ENCODE measurements around the gene COL24A1. TPM values are rescaled to one million over a fixed set of nuclear protein-coding genes. Genes with fewer than 3 reads are reported as not detected.

COL24A1 gene
- total and polyA plus RNA-seq, 2 of the 13 experiments (the other 11 are each of a cell fraction or from before 2014, with no cell fraction given), result 0.04 to 0.13 TPM

- Histone ChIP-seq H3K9me3 (ENCODE audit: low read length) (no peaks in the 10 kb centered on the region), H3K27ac (ENCODE audit: extremely low read length, insufficient read depth, low read length) (no peak overlapping the region), H3K36me3 (replicated peaks in 1 of 2; ENCODE audit: control insufficient read depth in 1 of 2, insufficient read depth in 2 of 2, low read length in 2 of 2) (no peaks in the 10 kb centered on the region), H3K79me2 (ENCODE audit: insufficient read depth, low read length) (no peaks in the 10 kb centered on the region), H4K20me1 (ENCODE audit: insufficient read depth, low read length) (no peaks in the 10 kb centered on the region), H3K9ac (ENCODE audit: insufficient read depth, low read depth, low read length) (no peak overlapping the region), H3K27me3 (ENCODE audit: control insufficient read depth in 1 of 2, insufficient read depth in 2 of 2, low read length in 2 of 2) (peaks cover 0 to 1% of the 10 kb centered on the region in 2 experiments; a peak in 1 of 5 replicates), H3K4me1 (ENCODE audit: insufficient read depth, low read length) (no peaks in the 10 kb centered on the region), H2AFZ (ENCODE audit: low read length) (no peak overlapping the region), H3K4me3 (replicated peaks in 1 of 3; ENCODE audit: insufficient read depth in 1 of 3, low read depth in 2 of 3, low read length in 3 of 3) (no peak overlapping the region), H3K4me2 (ENCODE audit: low read depth, low read length) (no peak overlapping the region)
- ATAC-seq (no peak; the same call in 2 of the 3 replicates), DNase-seq (ENCODE audit: low spot score) (no peak), FAIRE-seq (no peak)
- TF ChIP-seq CTCF (CRISPR knock-in tag; IDR thresholded peaks at IDR 0.05) (0 out of 2 replicates have a peak, but pooled peaks have one; percentile 8), ZSCAN20 (CRISPR knock-in tag; IDR thresholded peaks at IDR 0.05; ENCODE audit: borderline replicate concordance) (no peak)
- ChIA-PET CTCF (ENCODE audit: low intra/inter-chr PET ratio, low total read pairs) (no interaction called here), POLR2A (no interaction called here)
- BruUV-seq (replicated peaks), result no TSS peak
- WGBS (ENCODE audit: low lambda C conversion rate), result 3% methylated on average over 3 of the region's 3 CpGs
- in situ Hi-C loops (cut with HindIII; ENCODE audit: extremely low pct_ligation_motif_present, low pct_unique_long_range_greater_than_20kb) (no loop called here), intact Hi-C loops (cut with micrococcal nuclease; ENCODE audit: unreplicated experiment) (no loop called here)
These were observed 244.8 kb downstream of the COL24A1 start for GRCh38 chr1:85911742-85912141.

DNA sequence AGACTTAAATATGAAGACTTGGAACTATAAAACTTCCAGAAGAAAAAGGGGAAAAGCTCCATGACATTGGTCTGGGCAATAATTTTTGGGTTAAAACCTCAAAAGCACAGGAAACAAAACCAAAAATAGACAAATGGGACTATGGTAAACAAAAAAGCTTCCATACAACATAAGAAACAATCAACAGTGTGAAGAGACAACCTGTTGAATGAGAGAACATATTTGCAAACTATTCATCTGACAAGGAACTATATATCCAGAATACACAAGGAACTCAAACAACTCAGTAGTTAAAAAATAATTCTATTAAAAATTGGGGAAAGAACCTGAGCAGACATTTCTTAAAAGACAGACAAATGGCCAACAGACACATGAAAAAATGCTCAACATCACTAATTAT is 255.7 kb downstream of the COL24A1 start:
- DNase-seq (ENCODE audit: low spot score) (no peak), FAIRE-seq (no peak), ATAC-seq (no peak)
- Histone ChIP-seq H3K27ac (ENCODE audit: extremely low read length, insufficient read depth, low read length) (no peak overlapping the region), H3K36me3 (replicated peaks in 1 of 2; ENCODE audit: control insufficient read depth in 1 of 2, insufficient read depth in 2 of 2, low read length in 2 of 2) (no peaks in the 10 kb centered on the region), H3K79me2 (ENCODE audit: insufficient read depth, low read length) (no peaks in the 10 kb centered on the region), H3K4me3 (replicated peaks in 1 of 3; ENCODE audit: insufficient read depth in 1 of 3, low read depth in 2 of 3, low read length in 3 of 3) (no peak overlapping the region), H4K20me1 (ENCODE audit: insufficient read depth, low read length) (no peaks in the 10 kb centered on the region), H3K9ac (ENCODE audit: insufficient read depth, low read depth, low read length) (no peak overlapping the region), H3K27me3 (ENCODE audit: control insufficient read depth in 1 of 2, insufficient read depth in 2 of 2, low read length in 2 of 2) (no peaks in the 10 kb centered on the region), H3K4me1 (ENCODE audit: insufficient read depth, low read length) (no peaks in the 10 kb centered on the region), H3K9me3 (ENCODE audit: low read length) (no peaks in the 10 kb centered on the region), H3K4me2 (ENCODE audit: low read depth, low read length) (no peak overlapping the region), H2AFZ (ENCODE audit: low read length) (no peak overlapping the region)
- POLR2A ChIA-PET, result no interaction called here
- CTCF ChIA-PET (ENCODE audit: low intra/inter-chr PET ratio, low total read pairs), result no interaction called here
- in situ Hi-C loops (cut with HindIII; ENCODE audit: extremely low pct_ligation_motif_present, low pct_unique_long_range_greater_than_20kb), result no loop called here
- BruUV-seq (replicated peaks), result no TSS peak
- intact Hi-C loops (cut with micrococcal nuclease; ENCODE audit: unreplicated experiment), result no loop called here
- TF ChIP-seq ZNF589 (CRISPR knock-in tag; conservative IDR thresholded peaks at IDR 0.05) (no peak), SSRP1 (CRISPR knock-in tag; IDR thresholded peaks at IDR 0.05) (no peak), KDM2A (CRISPR knock-in tag; IDR thresholded peaks at IDR 0.05; ENCODE audit: borderline replicate concordance, low read depth) (no peak), ETV6 (CRISPR knock-in tag; conservative IDR thresholded peaks at IDR 0.05) (no peak), SMAD9 (CRISPR knock-in tag; IDR thresholded peaks at IDR 0.05) (no peak), ADNP (CRISPR knock-in tag; IDR thresholded peaks at IDR 0.05) (no peak), MAZ (IDR thresholded peaks at IDR 0.05; ENCODE audit: borderline replicate concordance, low read depth, low read length) (no peak), MAZ (CRISPR knock-in tag; IDR thresholded peaks at IDR 0.05; ENCODE audit: low read depth) (no peak), EZH2 (conservative IDR thresholded peaks at IDR 0.05; ENCODE audit: low read depth, low read length) (no peak), TBP (CRISPR knock-in tag; IDR thresholded peaks at IDR 0.05) (no peak), ZNF747 (CRISPR knock-in tag; IDR thresholded peaks at IDR 0.05; ENCODE audit: borderline replicate concordance) (no peak), KLF9 (CRISPR knock-in tag; IDR thresholded peaks at IDR 0.05; ENCODE audit: low read depth) (no peak)
- TF ChIP-seq, protein P1, sequence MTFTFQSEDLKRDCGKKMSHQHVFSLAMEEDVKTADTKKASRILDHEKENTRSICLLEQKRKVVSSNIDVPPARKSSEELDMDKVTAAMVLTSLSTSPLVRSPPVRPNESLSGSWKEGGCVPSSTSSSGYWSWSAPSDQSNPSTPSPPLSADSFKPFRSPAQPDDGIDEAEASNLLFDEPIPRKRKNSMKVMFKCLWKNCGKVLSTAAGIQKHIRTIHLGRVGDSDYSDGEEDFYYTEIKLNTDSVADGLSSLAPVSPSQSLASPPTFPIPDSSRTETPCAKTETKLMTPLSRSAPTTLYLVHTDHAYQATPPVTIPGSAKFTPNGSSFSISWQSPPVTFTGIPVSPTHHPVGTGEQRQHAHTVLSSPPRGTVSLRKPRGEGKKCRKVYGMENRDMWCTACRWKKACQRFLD (CRISPR knock-in tag; IDR thresholded peaks at IDR 0.05; ENCODE audit: borderline replicate concordance), result no peak
- TF ChIP-seq, protein P2, sequence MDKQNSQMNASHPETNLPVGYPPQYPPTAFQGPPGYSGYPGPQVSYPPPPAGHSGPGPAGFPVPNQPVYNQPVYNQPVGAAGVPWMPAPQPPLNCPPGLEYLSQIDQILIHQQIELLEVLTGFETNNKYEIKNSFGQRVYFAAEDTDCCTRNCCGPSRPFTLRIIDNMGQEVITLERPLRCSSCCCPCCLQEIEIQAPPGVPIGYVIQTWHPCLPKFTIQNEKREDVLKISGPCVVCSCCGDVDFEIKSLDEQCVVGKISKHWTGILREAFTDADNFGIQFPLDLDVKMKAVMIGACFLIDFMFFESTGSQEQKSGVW (CRISPR knock-in tag; IDR thresholded peaks at IDR 0.05; ENCODE audit: borderline replicate concordance), result no peak
